GM18507 (cell line): ENCODE data around the gene SLC10A7.

Source experiments
- DNase-seq: peaks from one replicate; pipeline ENCODE4 v3.0.0; 2011; ENCODE audit warnings: low read depth; ENCODE audit not compliant: insufficient read length; ENCODE audit errors: extremely low spot score
- FAIRE-seq: peaks from 2 replicates; lab custom pipeline; 2011; peaks lifted over from hg19 to GRCh38; lab: Jason Lieb, UNC

SLC10A7 gene

GRCh38 chr4:146333187-146333894 lies 188.4 kb downstream of the SLC10A7 start:
- DNase-seq (peak; percentile 17), FAIRE-seq (peak; percentile 89)

- FAIRE-seq (no peak), DNase-seq (no peak)
These were observed 191.3 kb downstream of the SLC10A7 start for GRCh38 chr4:146330392-146330791.

- DNase-seq (no peak), FAIRE-seq (no peak)
These were observed 192.6 kb downstream of the SLC10A7 start for GRCh38 chr4:146329050-146329716.

- FAIRE-seq = no peak
These were observed 193.7 kb downstream of the SLC10A7 start for GRCh38 chr4:146327859-146328650.

GRCh38 chr4:146318894-146319293 lies 202.8 kb downstream of the SLC10A7 start:
- DNase-seq (no peak), FAIRE-seq (no peak)

More at GRCh38 chr4:146327859-146328650, 193.7 kb downstream of the SLC10A7 start:
- no peak for DNase-seq

- DNase-seq (no peak), FAIRE-seq (no peak)
These were observed 204.0 kb downstream of the SLC10A7 start for GRCh38 chr4:146317783-146318182.

- FAIRE-seq = no peak
- DNase-seq = no peak
These were observed 206.6 kb downstream of the SLC10A7 start for GRCh38 chr4:146315184-146315583.

- FAIRE-seq (no peak), DNase-seq (no peak)
These were observed 210.3 kb downstream of the SLC10A7 start for GRCh38 chr4:146311238-146311970.

- peak; percentile 81 for FAIRE-seq
These were observed 211.3 kb downstream of the SLC10A7 start for GRCh38 chr4:146310319-146311021.

GRCh38 chr4:146308951-146309350 lies 212.8 kb downstream of the SLC10A7 start:
- FAIRE-seq (no peak), DNase-seq (no peak)

More at GRCh38 chr4:146310319-146311021, 211.3 kb downstream of the SLC10A7 start:
- DNase-seq = no peak

GRCh38 chr4:146302822-146303221 lies 218.9 kb downstream of the SLC10A7 start:
- DNase-seq (no peak), FAIRE-seq (no peak)

GRCh38 chr4:146299607-146300006 lies 222.1 kb downstream of the SLC10A7 start:
- DNase-seq = no peak
- no peak for FAIRE-seq

GRCh38 chr4:146294776-146295175 lies 227.0 kb downstream of the SLC10A7 start:
- FAIRE-seq (no peak), DNase-seq (no peak)

- FAIRE-seq = no peak
- DNase-seq = no peak
These were observed 229.2 kb downstream of the SLC10A7 start for GRCh38 chr4:146292508-146292907.

- FAIRE-seq (no peak), DNase-seq (no peak)
These were observed 230.4 kb downstream of the SLC10A7 start for GRCh38 chr4:146291313-146291712.

- DNase-seq (no peak), FAIRE-seq (no peak)
These were observed 233.5 kb downstream of the SLC10A7 start for GRCh38 chr4:146288193-146288592.

- DNase-seq = no peak
These were observed 236.7 kb downstream of the SLC10A7 start for GRCh38 chr4:146285037-146285436.

GRCh38 chr4:146283758-146284651 lies 237.7 kb downstream of the SLC10A7 start:
- no peak for DNase-seq
- FAIRE-seq = no peak

More at GRCh38 chr4:146285037-146285436, 236.7 kb downstream of the SLC10A7 start:
- no peak for FAIRE-seq
